H1 (cell line): Measurements from ENCODE around the gene FBXO41. TPM values are rescaled to one million over a fixed set of nuclear protein-coding genes. Genes with fewer than 3 reads are reported as not detected.

Experiments
- BCL11A ChIP-seq, 2 experiments: IDR thresholded peaks; one replicate each; pipeline ENCODE4 v1.6.1; 2011; ENCODE audit warnings: low read depth in 2 of 2, low read length in 2 of 2, mild to moderate bottlenecking in 2 of 2
- CEBPB ChIP-seq: IDR thresholded peaks from 2 replicates; pipeline ENCODE4 v1.6.1; 2012; ENCODE audit warnings: low read depth, low read length
- RNF2 ChIP-seq: fragments of 200-900, 300-1000 bp; sonication (generic); IDR thresholded peaks from 2 replicates; pipeline ENCODE4 v1.7.1; 2016; ENCODE audit warnings: borderline replicate concordance, low read depth, mild to moderate bottlenecking, antibody characterized with exemption, low read length; ENCODE audit not compliant: poor library complexity, severe bottlenecking; ENCODE audit errors: missing control alignments
- TCF12 ChIP-seq: IDR thresholded peaks from 2 replicates; pipeline ENCODE4 v1.6.1; 2011; ENCODE audit warnings: low read depth, mild to moderate bottlenecking, low read length
- ZNF274 ChIP-seq: IDR thresholded peaks from 2 replicates; pipeline ENCODE4 v1.7.0; 2012; ENCODE audit warnings: low read length, borderline replicate concordance; ENCODE audit errors: extremely low read depth
- polyA plus RNA-seq, 7 experiments: library from polyadenylated mRNA; depleted of rRNA in 3 of 7; stranded (reverse) in 5 of 7; unstranded in 2 of 7; fragments of >200 nt in 5 of 7; fragments of 200-250 nt in 2 of 7; gene quantifications; 1 replicate in 5 of 7; 2 replicates in 1 of 7; 4 replicates in 1 of 7; pipeline versions ENCODE4 v1.2.1 to v1.2.3, GENCODE V29; 2011 to 2013; ENCODE audit warnings: missing spikeins in 2 of 7, mixed read lengths in 2 of 7
- total RNA-seq: library from RNA; stranded (reverse); fragmentation: NEBNext Ultra II Directional; extraction: Animal tissue kit (Norgen Biotek cat#: 25700); gene quantifications from 2 replicates; pipeline ENCODE4 v1.2.1, GENCODE V29; 2021

The FBXO41 gene
- total and polyA plus RNA-seq, 2 of the 8 experiments (the other 6 are each of a cell fraction or from before 2014, with no cell fraction given): 11.2 to 14.3 TPM

DNA sequence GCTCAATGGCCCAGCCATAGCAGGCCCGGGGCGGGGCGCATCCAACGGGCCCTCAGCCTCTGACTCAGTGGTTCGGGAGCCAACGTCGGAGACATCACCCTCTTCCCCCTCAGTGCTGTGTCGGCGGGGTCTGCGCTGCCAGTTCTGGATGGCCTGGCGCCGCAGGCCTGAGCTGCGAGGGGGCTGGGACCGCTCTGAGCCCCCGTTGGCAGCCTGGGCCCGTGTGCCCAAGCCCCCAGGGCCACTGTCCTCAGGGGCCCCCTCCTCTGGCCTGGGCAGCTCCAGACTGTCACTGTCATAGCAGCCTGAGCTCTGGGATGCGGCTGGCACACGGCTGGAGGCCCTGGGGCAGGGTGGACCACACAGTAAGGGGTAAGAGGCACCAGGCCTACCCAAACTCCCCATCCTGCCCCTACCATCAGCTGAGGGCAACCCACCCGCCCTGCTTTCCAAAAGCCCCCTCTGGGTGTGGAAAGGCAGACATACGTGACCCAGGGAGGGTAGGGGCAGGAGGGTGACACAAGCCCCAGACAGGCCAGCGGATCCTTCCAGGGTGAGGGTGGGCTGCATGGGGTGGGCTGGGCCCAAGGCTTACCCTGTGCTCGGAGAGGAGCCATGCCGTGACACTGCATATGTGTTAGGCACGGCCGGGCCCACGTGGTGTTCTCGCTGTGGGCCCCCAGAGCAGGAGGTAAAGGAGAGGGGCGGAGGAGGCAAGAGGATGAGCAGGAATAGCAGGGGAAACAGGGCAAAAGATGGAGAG is 18.8 kb downstream of the FBXO41 start (continued):
- TF ChIP-seq TCF12 (no peak), RNF2 (no peak), ZNF274 (no peak), CEBPB (no peak), BCL11A (IDR thresholded peaks at IDR 0.05; ENCODE audit: low read depth in 2 of 2, low read length in 2 of 2) (no peak)
- TF ChIP-seq, all 59 proteins: peak for 0
